ENCODE data around the gene RFPL2.

The RFPL2 gene

GRCh38 chr22:32207971-32208480 is 3.2 kb upstream of the RFPL2 start:
- H3K4me3 ChIP-seq (ENCODE audit: low read depth, low read length) = no peak overlapping the region
- in situ Hi-C loops (cut with HindIII; ENCODE audit: low sequenced_read_pairs) = no loop called here
- DNase-seq (ENCODE audit: low read depth) = no peak
- no peak for TF ChIP-seq CTCF (IDR thresholded peaks at IDR 0.05; ENCODE audit: low read depth, low read length, missing control alignments)

DNA sequence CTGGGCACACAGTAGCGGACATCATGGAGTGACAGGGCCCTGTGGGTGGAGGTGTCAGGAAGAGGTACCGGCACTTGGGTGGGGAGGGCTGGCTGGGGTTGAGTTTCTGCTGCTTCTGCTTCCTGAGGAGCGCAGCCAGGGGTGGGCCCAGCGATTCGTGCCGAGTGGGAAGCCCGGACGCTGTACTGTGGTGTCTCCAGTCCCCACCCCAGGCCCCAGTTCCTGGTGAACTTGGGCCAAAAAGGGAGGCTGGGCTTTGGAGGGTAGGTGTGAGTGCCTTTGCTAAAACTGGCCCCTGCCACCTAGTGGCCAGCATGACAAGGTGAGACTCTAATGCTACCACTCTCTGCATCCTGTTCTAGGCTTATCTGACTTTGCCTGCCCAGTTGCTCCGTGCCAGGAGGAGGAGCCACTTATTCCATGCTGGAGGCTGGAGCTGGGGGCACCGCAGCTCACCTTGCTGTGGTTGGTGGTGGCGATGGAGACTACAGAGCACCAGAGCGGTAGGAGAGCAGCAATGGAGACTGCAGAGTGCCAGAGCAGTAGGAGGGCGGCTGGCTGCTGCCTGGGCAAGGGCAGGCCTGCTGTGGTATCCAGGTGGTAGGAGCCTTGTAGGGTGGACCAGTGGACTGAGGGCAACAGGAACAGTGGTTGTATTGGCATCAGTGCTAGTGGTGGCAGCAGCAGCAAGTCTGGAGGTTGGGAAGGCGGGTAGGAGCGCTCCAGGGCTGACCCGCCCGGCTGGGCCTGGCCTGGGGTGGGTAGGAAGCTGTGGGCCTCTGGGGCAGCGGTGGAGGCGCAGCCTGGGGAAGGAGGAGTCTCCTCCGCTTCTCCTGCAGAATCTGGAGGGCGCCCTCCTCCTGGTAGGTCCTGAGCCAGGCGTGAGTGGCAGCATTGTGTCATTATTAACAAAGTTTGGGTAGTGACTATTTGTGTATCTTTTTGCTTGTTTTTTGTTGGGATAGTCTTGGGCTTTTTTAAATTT is 2.2 kb upstream of the RFPL2 start:
- in situ Hi-C loops (cut with HindIII; ENCODE audit: low sequenced_read_pairs) = no loop called here
- TF ChIP-seq CTCF (IDR thresholded peaks at IDR 0.05; ENCODE audit: low read depth, low read length, missing control alignments) = peak; percentile 56
- H3K4me3 ChIP-seq (ENCODE audit: low read depth, low read length) = no peak overlapping the region
- DNase-seq (ENCODE audit: low read depth) = no peak

- in situ Hi-C loops (cut with HindIII; ENCODE audit: low sequenced_read_pairs) = no loop called here
These were observed 1.3 kb upstream of the RFPL2 start for GRCh38 chr22:32205974-32206773.

GRCh38 chr22:32204040-32204855 is 625 bp downstream of the RFPL2 start:
- peak overlapping the region; percentile 6 for H3K4me3 ChIP-seq (ENCODE audit: low read depth, low read length)
- TF ChIP-seq CTCF (IDR thresholded peaks at IDR 0.05; ENCODE audit: low read depth, low read length, missing control alignments) = no peak
- in situ Hi-C loops (cut with HindIII; ENCODE audit: low sequenced_read_pairs) = no loop called here
- no peak for DNase-seq (ENCODE audit: low read depth)

More at GRCh38 chr22:32205974-32206773, 1.3 kb upstream of the RFPL2 start:
- no peak for TF ChIP-seq CTCF (IDR thresholded peaks at IDR 0.05; ENCODE audit: low read depth, low read length, missing control alignments)
- no peak overlapping the region for H3K4me3 ChIP-seq (ENCODE audit: low read depth, low read length)
- no peak for DNase-seq (ENCODE audit: low read depth)

DNA sequence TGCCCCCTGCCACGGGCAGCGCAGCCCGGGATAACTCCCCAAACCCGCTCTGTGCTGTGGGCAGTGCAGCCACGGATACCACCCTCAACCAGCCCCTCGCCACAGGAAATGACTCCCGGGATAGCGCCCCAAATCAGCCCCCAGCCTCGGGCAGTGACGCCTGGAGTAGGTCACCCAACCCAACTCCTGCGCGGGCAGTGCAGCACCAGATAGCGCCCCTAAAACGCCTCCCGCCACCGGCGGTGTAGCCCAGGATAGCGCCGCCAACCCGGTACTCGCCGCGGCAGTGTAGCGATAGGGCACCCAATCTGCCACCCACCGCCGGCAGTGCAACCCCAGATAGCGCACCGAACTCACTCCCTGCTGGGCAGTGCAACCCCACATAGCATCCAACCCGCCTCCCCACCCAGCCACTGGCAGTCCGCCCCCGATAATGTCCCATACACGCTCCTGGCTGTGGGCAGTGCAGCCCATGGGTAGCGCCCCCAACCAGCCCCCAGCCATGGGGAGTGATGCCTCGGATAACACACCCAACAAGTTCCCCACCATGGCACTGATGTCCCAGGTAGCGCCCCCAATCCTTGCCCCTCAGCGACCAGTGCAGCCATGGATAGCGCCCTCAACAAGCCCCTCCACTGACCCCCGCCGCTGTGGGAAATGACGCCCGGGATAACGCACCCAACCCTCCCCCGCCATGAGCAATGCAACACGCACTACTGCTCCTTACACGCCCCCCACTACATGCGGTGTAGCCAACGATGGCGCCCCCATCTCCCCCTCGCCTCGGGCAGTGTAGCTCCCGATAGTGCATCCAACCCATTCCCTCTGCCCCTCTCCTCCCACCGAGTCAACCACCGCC is 1.5 kb downstream of the RFPL2 start:
- peak overlapping the region; percentile 20 for H3K4me3 ChIP-seq (ENCODE audit: low read depth, low read length)
- in situ Hi-C loops (cut with HindIII; ENCODE audit: low sequenced_read_pairs) = no loop called here
- no peak for TF ChIP-seq CTCF (IDR thresholded peaks at IDR 0.05; ENCODE audit: low read depth, low read length, missing control alignments)
- DNase-seq (ENCODE audit: low read depth) = no peak
